Parathyroid adenoma (tissue), 2 donors: ENCODE data around the gene SYTL5.

Experiments used
- H2AFZ ChIP-seq: fragments of 300-600 bp; sonication (generic); one replicate; pipeline ENCODE4 v1.7.0; 2017; ENCODE audit warnings: antibody characterized with exemption, mild to moderate bottlenecking
- H3K27ac ChIP-seq: fragments of 300-600 bp; sonication (generic); one replicate; pipeline ENCODE4 v1.7.0; 2017
- H3K27me3 ChIP-seq: fragments of 300-600 bp; sonication (generic); one replicate; pipeline ENCODE4 v1.7.0; 2017; ENCODE audit warnings: low read length; ENCODE audit not compliant: control insufficient read depth, insufficient read depth
- H3K36me3 ChIP-seq: fragments of 300-600 bp; sonication (generic); one replicate; pipeline ENCODE4 v1.7.0; 2017; ENCODE audit warnings: low read length; ENCODE audit not compliant: control insufficient read depth, insufficient read depth
- H3K4me1 ChIP-seq: fragments of 300-600 bp; sonication (generic); one replicate; pipeline ENCODE4 v1.7.0; 2017; ENCODE audit warnings: control low read depth
- H3K4me2 ChIP-seq: fragments of 300-600 bp; sonication (generic); one replicate; pipeline ENCODE4 v1.7.0; 2017; ENCODE audit warnings: low read length
- H3K4me3 ChIP-seq: fragments of 300-600 bp; sonication (generic); one replicate; pipeline ENCODE4 v1.7.0; 2017; ENCODE audit warnings: low read depth, low read length
- H3K79me2 ChIP-seq: fragments of 300-600 bp; sonication (generic); one replicate; pipeline ENCODE4 v1.7.0; 2017; ENCODE audit warnings: control low read depth
- H3K9ac ChIP-seq: fragments of 300-600 bp; sonication (generic); one replicate; pipeline ENCODE4 v1.7.0; 2017; ENCODE audit warnings: mild to moderate bottlenecking
- H3K9me3 ChIP-seq: fragments of 300-600 bp; sonication (generic); one replicate; pipeline ENCODE4 v1.7.0; 2017; ENCODE audit warnings: low read length; ENCODE audit not compliant: control insufficient read depth
- CTCF ChIP-seq: fragments of 300-600 bp; sonication (generic); IDR thresholded peaks from one replicate; pipeline ENCODE4 v1.7.0; 2017; ENCODE audit warnings: antibody characterized with exemption, mild to moderate bottlenecking
- donor health status: primary hyperparathyroidism.

Gene SYTL5

DNA sequence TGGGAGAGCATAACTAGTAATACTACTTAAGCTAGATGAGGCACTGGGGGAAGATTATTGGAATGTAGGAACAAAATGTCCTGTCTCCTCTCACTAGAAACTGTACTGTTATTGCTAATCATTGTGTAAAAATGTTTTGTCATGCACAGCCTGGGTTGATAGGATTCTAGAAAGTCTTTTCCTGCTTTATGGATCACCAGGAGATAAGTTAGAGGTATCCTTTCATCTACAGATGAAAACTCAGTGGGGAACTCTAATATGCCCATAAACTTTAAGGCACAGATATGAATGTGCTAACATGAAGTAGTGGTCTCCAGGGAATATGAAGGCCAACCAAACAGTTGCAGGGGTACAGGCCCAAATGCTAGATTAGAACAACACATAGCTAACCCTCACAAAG lies 156.8 kb downstream of the SYTL5 start:
- H3K9ac ChIP-seq = no peak overlapping the region
- H3K36me3 ChIP-seq = no peaks in the 10 kb centered on the region
- TF ChIP-seq CTCF = no peak
- H3K27me3 ChIP-seq = no peaks in the 10 kb centered on the region
- no peaks in the 10 kb centered on the region for H3K9me3 ChIP-seq
- no peak overlapping the region for H3K4me2 ChIP-seq
- H3K4me3 ChIP-seq = no peak overlapping the region
- no peaks in the 10 kb centered on the region for H3K4me1 ChIP-seq
- no peaks in the 10 kb centered on the region for H3K79me2 ChIP-seq
- H2AFZ ChIP-seq = no peak overlapping the region
- H3K27ac ChIP-seq = no peak overlapping the region

DNA sequence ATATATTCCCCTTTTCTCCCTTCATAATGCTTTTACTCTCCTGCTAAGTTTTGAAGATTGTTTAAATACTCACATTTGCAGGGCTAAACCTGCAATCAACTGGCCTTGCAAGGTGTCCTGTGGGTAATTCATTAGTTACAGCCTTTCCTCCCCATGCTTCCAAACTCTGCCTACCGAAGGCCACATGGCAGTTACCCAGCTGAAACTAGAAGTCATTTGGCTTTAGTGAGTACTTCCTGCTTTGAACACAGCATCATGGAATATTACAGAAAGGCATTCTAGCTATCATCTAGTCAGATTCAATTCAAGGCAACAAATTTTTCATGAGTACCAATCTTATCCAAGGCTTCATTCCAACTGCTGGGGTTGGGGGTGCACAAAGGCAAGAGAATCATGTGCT lies 158.7 kb downstream of the SYTL5 start:
- Histone ChIP-seq H3K4me3 (no peak overlapping the region), H3K27me3 (no peaks in the 10 kb centered on the region), H3K79me2 (no peaks in the 10 kb centered on the region), H3K9me3 (no peaks in the 10 kb centered on the region), H3K9ac (no peak overlapping the region), H3K27ac (no peak overlapping the region), H3K36me3 (no peaks in the 10 kb centered on the region), H2AFZ (no peak overlapping the region), H3K4me1 (no peaks in the 10 kb centered on the region), H3K4me2 (no peak overlapping the region)
- no peak for TF ChIP-seq CTCF

DNA sequence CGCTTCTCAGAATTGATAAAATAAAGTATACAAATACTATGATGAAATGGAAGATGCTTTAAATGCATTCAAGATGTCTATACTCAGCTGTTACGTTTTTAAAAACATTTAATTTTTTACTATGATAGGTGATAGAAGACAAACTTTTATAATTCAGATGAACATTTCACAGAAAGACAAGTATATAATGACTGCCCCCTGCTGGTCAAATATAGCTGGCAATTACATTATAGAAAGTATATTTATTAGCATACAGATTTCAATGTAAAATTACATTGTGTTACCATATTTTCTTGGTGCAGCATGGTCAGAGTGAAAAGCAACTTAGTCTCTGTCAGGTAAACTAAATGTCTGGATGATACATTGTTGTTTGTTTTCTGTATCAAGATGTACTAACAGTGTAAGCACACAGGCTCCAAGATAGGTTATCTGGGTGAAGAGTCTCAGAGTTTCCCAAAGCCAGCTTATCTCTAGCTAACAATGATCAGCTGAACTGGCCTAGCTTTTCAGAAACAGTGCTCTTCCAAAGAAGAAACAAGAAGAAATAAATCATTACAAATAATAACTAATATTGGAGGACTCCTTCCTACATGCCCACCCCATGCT lies 160.2 kb downstream of the SYTL5 start:
- TF ChIP-seq CTCF = peak; percentile 63
- no peaks in the 10 kb centered on the region for H3K27me3 ChIP-seq
- no peak overlapping the region for H3K27ac ChIP-seq
- no peak overlapping the region for H3K4me2 ChIP-seq
- no peak overlapping the region for H3K4me3 ChIP-seq
- no peaks in the 10 kb centered on the region for H3K9me3 ChIP-seq
- no peaks in the 10 kb centered on the region for H3K36me3 ChIP-seq
- H3K9ac ChIP-seq = no peak overlapping the region
- no peaks in the 10 kb centered on the region for H3K4me1 ChIP-seq
- no peak overlapping the region for H2AFZ ChIP-seq
- no peaks in the 10 kb centered on the region for H3K79me2 ChIP-seq

- H3K4me2 ChIP-seq = no peak overlapping the region
- no peaks in the 10 kb centered on the region for H3K4me1 ChIP-seq
- no peak overlapping the region for H3K9ac ChIP-seq
- TF ChIP-seq CTCF = no peak
- no peaks in the 10 kb centered on the region for H3K9me3 ChIP-seq
- no peaks in the 10 kb centered on the region for H3K36me3 ChIP-seq
- no peak overlapping the region for H2AFZ ChIP-seq
- H3K79me2 ChIP-seq = no peaks in the 10 kb centered on the region
- no peaks in the 10 kb centered on the region for H3K27me3 ChIP-seq
- H3K4me3 ChIP-seq = no peak overlapping the region
- H3K27ac ChIP-seq = no peak overlapping the region
Measured at GRCh38 chrX:38170556-38170955, 164.2 kb downstream of the SYTL5 start.

DNA sequence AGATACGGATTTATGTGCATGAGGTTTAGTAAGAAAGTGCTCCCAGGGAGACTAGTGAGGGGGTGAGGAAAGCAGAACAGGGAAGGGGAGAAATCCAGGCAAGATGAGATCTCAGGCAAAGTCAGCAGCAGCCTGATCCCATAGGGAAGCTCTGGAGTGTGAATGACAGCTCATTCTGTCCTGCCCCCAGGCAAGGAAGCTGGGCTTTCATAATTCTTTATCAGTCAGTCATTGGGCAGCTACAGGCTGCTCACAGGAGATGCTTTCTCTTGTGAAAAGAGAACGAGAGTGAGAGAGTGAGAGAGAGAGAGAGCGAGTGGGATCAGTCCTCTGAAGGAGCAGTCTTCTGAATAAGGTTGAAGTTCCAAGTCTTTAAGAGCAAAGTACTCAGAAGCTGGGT lies 166.2 kb downstream of the SYTL5 start:
- no peaks in the 10 kb centered on the region for H3K36me3 ChIP-seq
- H2AFZ ChIP-seq = no peak overlapping the region
- H3K79me2 ChIP-seq = no peaks in the 10 kb centered on the region
- no peak overlapping the region for H3K4me3 ChIP-seq
- no peaks in the 10 kb centered on the region for H3K4me1 ChIP-seq
- no peak overlapping the region for H3K4me2 ChIP-seq
- H3K27me3 ChIP-seq = no peaks in the 10 kb centered on the region
- no peak overlapping the region for H3K9ac ChIP-seq
- H3K27ac ChIP-seq = no peak overlapping the region
- TF ChIP-seq CTCF = no peak
- H3K9me3 ChIP-seq = no peaks in the 10 kb centered on the region
